HT1080 (cell line): Measurements from ENCODE around the gene TEAD4. TPM values are rescaled to one million over a fixed set of nuclear protein-coding genes. Genes with fewer than 3 reads are reported as not detected.
A peak's percentile ranks its signal among the peaks of the same experiment; 100 is the strongest.

Source experiments
- DNase-seq: peaks from one replicate; pipeline ENCODE4 v3.0.0-alpha.2; 2015; ENCODE audit warnings: low read depth
- total RNA-seq: library from RNA; depleted of rRNA; stranded (reverse); fragments of >200 nt; shearing (Covaris generic); gene quantifications from 2 replicates; pipeline ENCODE4 v1.2.3, GENCODE V29; 2014

TEAD4 gene
- total RNA-seq, 1 experiment from 2014 or later, result 80.0 TPM

- DNase-seq, result peak; percentile 17
These were observed 41.5 kb downstream of the TEAD4 start for GRCh38 chr12:3000548-3001275.

DNA sequence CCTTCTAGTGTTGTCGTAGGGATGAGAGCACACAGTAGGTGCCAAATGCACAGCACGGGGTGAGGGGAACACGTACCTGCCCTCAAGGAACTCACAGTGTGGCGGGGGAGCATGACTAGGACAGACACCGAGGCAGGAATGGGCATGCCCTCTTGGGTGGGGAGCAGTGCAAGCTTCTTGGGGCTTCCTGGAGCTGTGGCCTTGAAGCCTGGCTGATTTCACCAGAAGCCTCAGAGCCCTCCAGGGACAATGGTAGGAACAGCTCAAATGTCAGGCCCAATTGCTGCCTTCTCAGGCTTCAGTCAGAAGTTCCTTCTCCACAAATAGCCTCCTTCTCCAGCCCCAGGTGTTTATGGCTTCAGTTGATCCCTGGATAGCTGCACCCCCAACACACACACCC lies 43.4 kb downstream of the TEAD4 start:
- DNase-seq, result no peak

GRCh38 chr12:3003357-3003992 lies 44.3 kb downstream of the TEAD4 start:
- no peak for DNase-seq

DNA sequence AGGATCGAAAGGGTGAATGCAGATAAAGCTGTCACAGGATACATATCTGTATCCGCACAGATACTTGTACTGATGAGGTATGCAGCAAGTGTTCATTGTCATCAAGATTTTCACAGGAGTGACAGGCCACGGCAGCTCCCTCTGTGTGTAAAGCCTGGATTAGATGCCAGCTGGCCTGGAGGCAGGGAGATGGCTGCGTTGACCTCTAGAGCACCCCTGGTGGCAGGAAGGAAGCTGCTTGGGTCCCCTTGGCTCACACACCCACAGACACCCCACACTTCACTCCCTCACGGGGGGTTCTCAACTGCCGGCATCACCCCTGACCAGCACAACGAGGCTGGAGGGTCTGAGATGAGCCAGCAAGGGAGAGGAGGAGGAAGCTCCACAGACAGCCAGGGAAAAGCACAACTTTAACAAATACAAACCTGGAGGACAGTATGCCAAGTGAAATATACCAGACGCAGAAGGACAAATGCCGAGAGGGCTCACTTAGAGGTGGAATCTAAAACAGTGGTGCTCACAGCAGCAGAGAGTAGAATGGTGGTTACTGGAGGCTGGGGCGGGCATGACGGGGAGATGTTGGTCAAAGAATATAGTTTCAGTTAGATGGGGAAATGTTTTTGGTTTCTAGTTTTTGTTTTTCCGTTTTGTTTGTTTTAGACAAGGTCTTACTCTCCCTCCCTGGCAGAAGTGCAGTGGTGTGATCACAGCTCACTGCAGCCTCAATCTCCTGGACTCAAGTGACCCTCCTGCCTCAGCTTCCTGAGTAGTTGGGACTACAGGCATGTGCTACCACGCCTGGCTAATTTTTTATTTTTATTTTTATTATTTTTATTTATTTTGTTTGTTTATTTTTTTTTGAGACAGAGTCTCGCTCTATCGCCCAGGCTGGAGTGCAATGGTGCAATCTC lies 45.7 kb downstream of the TEAD4 start:
- DNase-seq, result no peak

DNA sequence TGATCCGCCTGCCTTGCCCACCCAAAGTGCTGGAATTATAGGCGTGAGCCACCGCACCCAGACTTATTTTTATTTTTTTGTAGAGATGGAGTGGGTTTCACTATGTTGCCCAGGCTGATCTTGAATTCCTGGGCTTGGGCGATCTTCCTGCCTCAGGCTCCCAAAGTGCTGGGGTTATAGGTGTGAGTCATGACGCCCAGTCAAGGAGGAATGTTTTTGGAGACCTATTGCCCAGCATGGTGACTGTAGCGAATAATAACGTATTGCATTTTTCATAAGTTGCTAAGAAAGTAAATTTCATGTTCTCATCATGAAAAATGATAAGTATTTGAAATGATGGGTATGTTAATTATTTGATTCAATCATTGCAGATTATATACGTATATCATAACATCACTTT lies 46.5 kb downstream of the TEAD4 start:
- DNase-seq, result no peak

DNA sequence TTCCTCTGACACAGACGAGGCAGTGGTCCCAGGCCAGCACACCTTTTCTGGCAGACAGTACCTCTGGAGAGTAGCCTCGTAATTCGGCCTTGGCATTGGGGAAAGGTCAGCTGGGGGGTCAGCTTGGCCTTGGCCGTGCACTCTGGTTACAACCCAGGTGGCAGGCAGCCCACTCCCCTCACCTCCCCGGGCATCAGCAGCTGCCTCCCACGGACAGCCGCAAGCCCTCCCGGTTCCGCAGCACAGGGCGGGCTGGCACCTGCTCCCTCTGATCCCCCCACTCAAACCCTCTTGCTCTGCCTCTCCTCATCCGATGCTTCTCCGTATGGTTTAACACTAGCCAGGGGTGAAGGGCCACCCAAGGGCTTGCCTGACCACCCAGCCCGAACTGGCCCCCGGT lies 50.6 kb downstream of the TEAD4 start:
- DNase-seq, result no peak

DNA sequence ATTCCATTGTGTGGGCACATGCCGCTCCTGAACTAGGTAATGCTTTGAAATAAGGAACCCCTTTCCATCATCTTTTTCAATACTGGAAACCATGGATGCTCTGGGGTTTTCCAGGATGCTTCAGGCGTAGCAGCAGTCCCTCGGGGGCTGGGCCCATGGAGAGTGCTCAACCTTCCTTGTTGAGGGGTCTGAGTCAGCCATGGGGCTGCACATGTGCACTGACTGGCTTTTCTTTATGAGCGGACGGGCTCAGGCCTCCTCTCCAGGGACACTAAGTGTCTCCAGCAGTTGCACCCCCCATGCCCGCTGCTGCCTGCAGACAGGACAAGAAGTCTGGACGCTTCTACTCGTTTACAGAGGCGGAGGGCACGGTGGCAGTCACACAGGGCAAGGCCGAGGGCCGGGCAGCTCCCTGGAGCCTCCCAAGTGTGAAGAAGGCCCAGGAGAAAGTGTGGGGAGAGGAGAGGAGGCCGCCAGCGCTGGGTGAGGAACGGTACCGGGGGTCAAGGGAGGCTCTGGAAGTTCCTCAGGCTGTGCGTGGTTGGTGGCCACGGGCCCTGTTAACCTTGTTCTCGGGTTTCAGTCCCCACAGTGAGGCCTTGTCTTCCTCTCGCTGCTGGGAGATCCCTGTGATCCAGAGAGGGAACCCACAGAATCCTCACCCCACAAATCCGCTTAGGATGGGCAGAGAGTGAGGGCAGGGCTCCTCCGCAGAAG lies 51.2 kb downstream of the TEAD4 start:
- no peak for DNase-seq

- no peak for DNase-seq
These were observed 53.6 kb downstream of the TEAD4 start for GRCh38 chr12:3012786-3013185.

DNA sequence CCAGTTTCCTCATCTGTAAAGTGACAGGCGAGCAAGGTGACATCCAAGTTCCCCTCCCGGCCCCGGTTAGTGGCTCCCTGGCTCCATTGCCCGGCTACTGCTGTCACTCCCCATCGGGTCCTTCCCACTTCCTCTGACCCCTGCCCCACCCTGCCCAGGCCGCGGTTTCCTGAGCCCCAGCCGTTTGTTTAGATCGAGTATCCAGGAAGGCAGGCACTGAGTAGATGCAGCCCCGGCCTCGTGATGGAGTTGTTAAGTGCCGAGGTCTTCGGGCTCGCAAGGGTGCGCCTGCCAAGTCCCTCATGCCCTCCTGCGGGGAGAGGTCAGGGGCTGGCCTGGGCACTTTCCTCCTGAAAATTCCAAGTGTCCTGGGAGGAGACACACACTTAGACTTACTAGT lies 55.4 kb downstream of the TEAD4 start:
- DNase-seq, result no peak

DNA sequence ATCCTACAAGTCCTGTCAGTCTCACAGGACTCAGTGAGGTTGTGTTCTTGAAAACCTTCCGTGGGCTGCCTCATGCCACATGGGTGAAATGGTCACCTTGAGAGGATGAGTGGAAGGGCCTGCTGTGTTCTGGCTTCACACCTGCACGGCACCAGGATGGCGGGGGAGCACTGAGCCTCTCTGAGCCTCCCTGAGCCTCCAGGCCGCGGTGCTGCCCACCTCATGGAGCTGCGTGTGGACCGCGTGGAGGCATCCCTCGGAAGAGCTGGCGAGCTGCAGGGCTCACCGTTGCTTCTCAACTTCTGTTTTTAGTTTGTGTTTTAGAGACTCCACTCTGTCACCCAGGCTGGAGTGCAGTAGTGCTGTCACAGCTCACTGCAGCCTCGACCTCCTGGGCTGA lies 56.2 kb downstream of the TEAD4 start:
- no peak for DNase-seq

DNA sequence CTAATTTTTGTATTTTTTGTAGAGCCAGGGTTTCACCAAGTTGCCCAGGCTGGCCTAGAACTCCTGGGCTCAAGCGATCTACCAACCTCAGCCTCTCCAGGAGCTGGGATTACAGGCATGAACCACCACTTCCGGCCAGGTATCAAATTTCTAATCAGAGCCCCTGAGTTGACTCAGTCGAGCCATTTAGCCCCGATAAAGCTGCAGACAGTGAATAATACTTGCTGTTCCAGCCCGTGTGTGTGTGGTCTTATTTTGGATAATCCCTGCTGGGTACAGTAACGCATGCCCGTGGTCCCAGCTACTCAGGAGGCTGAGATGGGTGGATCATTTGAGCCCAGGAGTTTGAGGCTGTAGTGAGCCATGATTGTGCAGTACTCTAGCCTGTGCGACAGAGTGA lies 57.0 kb downstream of the TEAD4 start:
- DNase-seq, result peak; percentile 60

DNA sequence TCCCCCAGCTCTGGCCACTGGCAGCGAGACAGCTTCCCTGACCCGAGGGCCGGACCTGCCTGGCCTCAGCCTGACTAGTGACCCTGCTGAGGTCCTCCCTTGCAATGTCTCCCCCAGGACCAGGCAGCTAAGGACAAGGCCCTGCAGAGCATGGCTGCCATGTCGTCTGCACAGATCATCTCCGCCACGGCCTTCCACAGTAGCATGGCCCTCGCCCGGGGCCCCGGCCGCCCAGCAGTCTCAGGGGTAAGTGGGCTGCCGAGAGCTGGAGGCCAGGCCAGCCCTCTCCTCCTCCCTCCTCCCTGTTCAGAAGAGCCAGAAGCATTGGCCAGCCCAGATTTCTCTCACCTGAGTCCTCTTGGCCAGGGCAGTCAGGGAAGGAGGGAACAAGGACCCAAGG lies 58.1 kb downstream of the TEAD4 start:
- no peak for DNase-seq

GRCh38 chr12:3018284-3019004 lies 59.2 kb downstream of the TEAD4 start:
- no peak for DNase-seq

DNA sequence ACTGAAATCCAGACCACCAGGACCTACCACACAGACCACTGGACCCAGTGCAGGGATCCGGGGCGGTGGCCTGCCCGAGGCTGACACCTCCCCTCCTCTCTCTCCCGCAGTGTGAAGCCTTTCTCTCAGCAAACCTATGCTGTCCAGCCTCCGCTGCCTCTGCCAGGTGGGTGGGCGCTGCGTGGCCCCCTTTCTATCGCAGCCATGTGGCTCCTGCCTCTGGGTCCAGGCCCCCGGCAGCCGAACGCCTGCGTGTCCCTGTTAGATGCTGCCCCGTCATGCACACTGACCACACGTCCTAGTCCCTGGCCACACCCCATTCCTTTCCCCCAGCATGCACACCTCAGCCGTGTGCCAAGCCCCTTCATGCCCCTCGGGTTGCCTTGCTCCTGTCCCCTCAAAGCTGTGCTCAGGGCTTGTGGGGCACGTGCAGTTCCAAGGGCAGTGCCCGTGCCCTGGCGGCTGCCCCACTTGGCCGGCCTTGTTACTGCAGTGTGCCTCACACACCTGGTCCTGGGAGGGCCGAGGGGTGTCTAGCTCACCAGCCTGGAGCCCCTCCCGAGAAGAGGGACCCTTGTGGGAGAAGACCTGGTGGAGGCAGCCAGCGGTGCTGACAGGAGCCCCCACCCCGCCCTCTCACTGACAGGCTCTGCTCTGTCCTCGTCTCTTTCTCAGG lies 59.9 kb downstream of the TEAD4 start:
- no peak for DNase-seq

- no peak for DNase-seq
These were observed 61.2 kb downstream of the TEAD4 start for GRCh38 chr12:3020399-3020798.

DNA sequence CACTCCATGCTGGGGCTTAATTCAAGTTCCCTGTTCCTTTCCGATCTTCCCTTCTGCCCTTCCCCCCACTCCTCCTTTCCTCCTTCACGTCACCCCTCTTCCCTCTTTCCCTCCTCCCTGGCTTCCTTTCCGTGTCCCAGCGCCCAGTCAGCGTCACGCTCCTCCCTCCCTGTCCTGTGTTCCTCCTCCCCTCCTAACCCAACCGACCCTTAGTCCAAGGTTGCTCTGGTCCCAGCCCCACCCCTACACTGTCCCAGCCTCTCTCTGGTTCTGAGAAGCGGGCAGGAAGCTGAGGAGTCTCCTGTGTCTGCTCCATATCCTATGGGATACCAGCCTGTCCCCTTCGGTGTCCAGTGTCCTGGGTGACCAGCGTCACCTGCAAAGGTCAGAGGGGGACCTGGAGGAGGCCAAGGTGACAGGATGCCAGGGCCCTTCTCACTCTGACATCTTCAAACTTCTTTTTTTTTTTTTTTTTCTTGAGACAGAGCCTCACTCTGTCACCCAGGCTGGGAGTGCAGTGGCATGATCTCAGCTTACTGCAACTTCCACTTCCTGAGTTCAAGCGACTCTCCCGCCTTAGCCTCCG lies 61.7 kb downstream of the TEAD4 start:
- DNase-seq, result no peak

DNA sequence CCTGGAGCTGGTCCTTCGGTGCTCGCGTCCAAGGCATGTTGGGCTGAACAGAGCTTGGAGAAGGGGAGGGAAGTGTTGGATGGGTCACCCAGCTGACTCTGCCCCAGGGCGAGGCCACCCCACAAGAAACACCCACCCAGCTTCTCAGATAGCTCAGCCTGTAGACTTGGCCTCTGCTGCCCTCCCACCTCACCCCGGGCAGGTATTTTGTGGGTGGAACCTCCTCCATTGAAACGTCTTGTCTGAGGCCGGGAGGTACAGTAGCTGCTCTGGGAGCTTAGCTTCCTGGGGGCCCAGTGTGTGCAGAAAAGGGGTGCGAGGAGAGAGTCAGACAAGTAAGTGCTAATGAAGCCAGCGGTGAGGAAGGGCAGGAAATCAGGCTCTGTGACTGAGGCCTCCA lies 63.2 kb downstream of the TEAD4 start:
- no peak for DNase-seq

- DNase-seq, result no peak
These were observed 63.8 kb downstream of the TEAD4 start for GRCh38 chr12:3022961-3023360.

- DNase-seq, result no peak
These were observed 68.9 kb downstream of the TEAD4 start for GRCh38 chr12:3028108-3028507.
